CD4-positive, alpha-beta T cell treated with Interferon alpha-2 for 1 hour (primary cell): ENCODE measurements around the gene VWA7.
"Not testable (repeated sequence)": the region's sequence is repeated elsewhere in the genome, so short reads cannot be mapped to it uniquely, and the experiment has no call there.

Source experiments
- DNase-seq, 2 donors: peaks; one replicate each; pipeline ENCODE4 v3.0.0-alpha.2; 2020 to 2022

VWA7 gene

DNA sequence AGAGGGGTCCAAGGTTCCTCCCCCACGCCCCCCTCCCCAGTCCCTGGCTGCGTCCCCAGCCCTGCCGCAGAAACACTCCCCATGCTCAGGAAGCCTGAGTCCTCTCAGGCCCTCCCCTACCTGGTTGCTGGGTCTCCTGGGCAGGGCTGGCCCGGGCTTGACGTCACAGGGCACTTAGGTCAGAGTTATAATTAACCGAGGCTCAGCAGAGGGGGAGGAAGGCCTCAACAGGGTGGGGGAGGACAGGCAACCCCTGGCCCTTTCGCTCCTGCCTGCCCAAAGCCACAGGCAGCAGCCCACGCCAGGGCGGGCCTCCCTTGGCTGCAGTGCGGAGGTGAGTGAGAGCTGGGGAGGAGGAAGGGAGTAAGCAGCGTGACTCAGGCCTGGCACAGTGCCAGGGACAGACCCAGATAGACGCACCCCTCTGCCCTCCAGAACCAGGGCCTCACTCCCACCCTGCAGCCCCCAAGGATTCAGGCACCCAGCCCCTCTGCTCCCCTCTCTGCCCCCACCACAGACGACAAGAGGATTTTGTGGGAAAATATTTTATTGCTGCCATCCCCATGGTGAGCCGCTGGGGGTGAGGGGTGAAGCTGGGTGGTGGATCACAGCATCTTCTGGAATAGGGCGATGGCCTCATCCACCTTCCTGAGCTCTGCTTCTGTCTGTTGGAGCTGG, at the start of gene VWA7:
VWA7 (minus strand) TSS at position 340 of the 678 bp plus-strand sequence. CDS start 549 bp downstream, outside the sequence.
- DNase-seq, result peak; percentile 76 to 81

DNA sequence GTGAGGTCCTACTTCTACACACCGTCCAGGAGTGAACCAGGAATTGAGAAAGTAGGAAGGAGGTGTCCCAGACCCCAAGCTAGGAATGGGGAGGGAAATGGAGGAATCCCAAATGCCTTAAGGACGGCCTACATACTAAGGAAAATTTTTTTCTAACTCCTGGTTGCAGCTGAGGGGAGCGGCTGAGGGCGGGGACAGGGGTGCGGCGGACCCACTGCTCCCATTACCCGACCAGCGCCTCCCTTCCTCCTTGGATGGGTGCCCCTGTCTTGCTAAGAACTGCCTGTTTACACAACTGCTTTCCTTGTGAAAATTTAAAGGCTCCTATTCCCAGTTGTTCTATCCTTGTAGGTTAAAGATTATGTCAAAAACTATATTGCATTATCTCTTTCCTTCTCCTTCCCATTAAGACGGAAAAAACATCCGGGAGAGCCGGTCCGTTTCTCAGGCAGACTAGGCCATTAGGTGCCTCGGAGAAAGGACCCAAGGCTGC, 49.7 kb upstream of the VWA7 start:
- DNase-seq, result no peak

DNA sequence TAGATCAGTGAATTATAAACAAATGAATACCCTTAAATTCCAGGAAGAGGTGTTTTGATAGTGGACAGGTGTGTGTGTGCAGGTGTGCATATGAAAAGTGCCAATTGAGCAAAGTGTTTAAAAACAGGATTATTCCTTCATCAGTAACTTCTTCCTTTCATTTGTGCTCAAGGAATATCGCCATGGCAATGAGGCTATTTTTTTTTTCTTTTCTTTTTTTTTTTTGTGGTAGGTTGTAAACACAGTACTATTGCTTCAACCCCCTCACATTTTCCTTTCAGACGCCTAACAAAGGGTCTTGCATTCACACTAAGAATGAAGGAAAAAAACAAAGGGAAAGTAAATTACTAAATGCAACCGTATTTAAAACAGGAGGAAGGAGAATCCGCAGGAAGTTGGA, 48.4 kb upstream of the VWA7 start:
- no peak for DNase-seq

DNA sequence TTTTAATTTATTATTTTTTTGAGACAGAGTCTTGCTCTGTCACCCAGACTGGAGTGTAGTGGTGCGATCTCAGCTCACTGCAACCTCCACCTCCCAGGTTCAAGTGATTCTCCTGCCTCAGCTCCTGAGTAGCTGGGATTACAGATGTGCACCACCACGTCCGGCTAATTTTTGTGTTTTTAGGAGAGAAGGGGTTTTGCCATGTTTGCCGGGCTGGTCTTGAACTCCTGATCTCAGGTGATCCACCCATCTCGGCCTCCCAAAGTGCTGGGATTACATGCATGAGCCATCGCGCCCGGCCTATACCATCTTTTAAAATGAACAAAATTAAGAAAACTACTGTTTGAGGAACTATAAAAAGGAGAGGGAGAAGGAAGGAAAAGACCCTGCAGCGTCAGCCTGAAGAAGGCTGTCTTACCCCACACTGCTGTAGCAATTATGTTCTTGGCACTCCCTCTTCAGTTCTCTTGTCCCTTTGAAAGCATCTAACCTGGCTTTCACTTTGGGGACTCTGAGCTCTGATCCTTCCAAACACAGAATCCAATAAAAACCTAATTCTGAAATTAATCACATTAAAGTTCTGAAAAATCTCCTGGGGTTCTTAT, 46.6 kb upstream of the VWA7 start:
- not testable (repeated sequence) for DNase-seq

GRCh38 chr6:31822036-31822821, 45.1 kb upstream of the VWA7 start:
- peak; percentile 76 to 78 for DNase-seq

DNA sequence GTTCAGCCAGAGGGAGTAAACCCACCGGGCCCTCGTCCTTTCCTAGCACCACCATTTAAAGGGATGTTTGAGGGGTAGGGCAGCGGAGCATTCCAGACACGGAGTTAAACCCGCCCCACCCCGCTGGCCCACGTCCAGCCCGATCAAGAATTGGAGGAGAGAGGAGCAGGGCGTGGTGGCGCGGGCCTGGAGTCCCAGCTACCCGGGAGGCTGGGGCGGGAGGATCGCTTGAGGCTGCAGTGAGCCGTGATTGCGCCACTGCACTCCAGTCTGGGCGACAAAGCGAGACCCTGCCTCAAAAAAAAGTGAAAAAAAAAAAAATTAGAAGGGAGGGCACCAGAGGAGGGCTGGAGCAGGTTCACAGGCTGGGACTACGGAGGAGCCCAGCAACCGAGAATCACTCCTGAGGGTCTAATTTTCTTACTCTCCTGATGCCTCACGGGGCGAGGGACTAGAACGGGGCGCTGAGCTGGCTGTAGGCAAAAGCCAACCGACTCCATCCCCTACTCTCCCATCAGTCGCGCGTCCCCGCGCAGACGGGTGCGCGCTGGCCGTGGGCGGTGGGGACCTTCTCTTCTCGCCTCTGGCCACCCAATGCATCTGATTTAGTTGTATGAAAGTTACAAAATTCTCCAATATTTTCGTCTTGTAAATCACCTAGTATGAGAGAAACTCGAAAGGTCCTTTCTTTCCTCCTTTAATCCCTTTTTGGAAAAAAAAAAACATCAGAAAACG, 44.3 kb upstream of the VWA7 start:
- no peak for DNase-seq

GRCh38 chr6:31820399-31820798, 43.3 kb upstream of the VWA7 start:
- DNase-seq, result not testable (repeated sequence)

DNA sequence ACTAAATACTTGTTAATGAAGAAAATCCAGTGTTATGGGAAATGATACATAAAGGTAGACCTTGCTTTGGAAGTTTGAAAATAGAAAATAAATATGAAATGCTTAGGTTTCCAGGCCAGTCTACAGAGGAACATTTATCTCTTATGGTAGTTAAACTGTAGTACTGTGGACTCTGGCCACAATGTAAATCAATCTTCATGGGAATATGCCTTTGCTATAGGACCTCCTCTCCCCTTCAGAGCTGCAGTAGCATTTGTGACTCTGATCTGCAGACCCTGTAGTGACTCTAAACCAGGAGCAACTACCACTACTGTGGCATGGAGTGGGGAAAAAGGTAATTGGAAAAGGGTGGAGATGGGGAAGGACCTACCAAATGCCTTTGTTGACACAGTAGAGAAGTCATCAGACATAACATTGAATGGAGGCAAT, 42.8 kb upstream of the VWA7 start:
- no peak for DNase-seq

GRCh38 chr6:31817929-31818511, 40.9 kb upstream of the VWA7 start:
- peak in 1 of 2 donors; percentile 31 for DNase-seq

DNA sequence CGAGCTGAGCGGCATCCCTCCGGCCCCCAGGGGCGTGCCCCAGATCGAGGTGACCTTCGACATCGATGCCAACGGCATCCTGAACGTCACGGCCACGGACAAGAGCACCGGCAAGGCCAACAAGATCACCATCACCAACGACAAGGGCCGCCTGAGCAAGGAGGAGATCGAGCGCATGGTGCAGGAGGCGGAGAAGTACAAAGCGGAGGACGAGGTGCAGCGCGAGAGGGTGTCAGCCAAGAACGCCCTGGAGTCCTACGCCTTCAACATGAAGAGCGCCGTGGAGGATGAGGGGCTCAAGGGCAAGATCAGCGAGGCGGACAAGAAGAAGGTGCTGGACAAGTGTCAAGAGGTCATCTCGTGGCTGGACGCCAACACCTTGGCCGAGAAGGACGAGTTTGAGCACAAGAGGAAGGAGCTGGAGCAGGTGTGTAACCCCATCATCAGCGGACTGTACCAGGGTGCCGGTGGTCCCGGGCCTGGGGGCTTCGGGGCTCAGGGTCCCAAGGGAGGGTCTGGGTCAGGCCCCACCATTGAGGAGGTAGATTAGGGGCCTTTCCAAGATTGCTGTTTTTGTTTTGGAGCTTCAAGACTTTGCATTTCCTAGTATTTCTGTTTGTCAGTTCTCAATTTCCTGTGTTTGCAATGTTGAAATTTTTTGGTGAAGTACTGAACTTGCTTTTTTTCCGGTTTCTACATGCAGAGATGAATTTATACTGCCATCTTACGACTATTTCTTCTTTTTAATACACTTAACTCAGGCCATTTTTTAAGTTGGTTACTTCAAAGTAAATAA, 40.2 kb upstream of the VWA7 start:
- peak in 1 of 2 donors; percentile 63 for DNase-seq

GRCh38 chr6:31815025-31815838, 38.1 kb upstream of the VWA7 start, which contains the start of the genes HSPA1A and HSPA1L:
TSS of gene HSPA1A (plus strand) at chr6:31815543. CDS start at chr6:31815757, 214 bp downstream.
TSS of gene HSPA1L (minus strand) at chr6:31815283. CDS start at chr6:31811972, 3,311 bp downstream.
- peak; percentile 86 for DNase-seq

GRCh38 chr6:31814677-31815024, 37.5 kb upstream of the VWA7 start:
- peak; percentile 73 to 81 for DNase-seq

GRCh38 chr6:31813465-31813849, 36.3 kb upstream of the VWA7 start:
- no peak for DNase-seq

- DNase-seq, result no peak
These were observed 34.5 kb upstream of the VWA7 start for GRCh38 chr6:31811645-31812044.

DNA sequence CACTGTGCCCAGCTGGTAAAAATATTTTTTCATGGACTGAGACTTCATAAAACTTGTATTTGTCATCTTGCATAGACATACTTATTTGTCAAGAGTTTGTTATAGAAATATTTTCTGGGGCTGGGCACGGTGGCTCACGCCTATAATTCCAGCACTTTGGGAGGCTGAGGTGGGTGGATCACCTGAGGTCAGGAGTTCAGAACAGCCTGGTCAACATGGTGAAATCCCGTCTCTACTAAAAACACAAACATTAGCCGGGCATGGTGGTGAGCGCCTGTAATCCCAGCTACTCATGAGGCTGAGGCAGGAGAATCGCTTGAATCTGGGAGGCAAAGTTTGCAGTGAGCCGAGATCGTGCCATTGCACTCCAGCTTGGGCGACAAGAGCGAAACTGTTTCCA, 31.5 kb upstream of the VWA7 start:
- DNase-seq, result not testable (repeated sequence)

GRCh38 chr6:31806470-31807272, 29.5 kb upstream of the VWA7 start, which contains the start of gene LSM2:
TSS of gene LSM2 (minus strand) at chr6:31806966. CDS start at chr6:31806757, 209 bp downstream.
- peak; percentile 98 for DNase-seq

DNA sequence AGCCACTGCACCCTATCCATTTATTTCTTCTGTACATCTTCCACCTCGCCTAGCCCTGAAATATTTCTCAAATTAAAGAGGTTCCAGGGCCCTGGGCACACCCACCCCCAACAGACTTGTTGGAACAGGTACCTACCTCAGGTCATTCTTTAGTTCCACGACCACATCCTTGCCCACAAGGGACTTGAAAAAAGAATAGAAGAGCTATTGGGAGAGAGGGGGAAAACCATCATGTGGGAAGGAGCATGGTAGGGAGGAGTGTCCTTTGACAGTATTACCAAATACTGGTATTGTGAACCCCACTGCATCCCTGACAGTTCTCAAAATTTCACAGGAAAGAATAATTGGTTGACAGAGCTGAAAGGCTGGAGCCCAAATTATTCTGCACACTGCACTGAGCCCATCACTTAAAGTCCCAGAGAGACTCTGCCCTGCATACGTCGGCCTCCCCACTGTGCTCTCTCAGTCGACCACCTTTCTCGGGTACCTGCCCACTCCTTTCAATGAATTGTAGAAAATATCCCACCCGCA, 28.9 kb upstream of the VWA7 start:
- DNase-seq, result no peak

DNA sequence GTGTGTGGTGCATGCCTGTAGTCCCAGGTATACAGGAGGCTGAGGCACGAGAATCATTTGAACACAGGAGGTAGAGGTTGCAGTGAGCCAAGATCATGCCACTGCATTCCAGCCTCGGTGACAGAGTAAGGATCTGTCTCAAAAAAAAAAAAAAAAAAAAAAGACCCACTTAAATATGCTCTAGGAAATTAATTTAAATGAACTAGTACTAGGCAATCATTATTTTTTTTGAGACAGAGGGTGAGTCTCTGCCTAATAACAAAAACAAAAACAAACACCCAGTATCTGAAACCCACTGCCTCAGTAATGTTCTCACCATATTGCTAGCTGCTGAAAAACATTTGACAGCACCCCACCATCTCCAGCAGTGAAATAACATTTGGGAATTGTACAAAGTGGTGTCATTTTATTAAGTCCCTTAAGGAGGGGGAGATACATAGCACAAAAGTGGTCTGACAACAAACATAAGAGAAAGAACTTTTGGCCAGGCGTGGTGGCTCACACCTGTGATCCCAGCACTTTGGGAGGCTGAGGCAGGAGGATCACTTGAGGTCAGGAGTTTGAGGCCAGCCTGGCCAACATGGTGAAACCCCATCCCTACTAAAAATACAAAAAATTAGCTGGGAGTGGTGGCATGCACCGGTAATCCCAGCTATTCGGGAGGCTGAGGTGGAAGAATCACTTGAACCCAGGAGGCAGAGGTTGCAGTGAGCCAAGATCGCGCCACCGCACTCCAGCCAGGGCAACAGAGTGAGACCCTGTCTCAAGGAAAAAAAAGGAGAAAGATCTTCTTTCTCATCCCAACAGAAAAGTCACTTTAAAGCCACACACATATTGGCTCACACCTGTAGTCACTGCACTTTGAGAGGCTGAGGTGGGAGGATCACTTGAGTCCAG, 24.2 kb upstream of the VWA7 start:
- not testable (repeated sequence) for DNase-seq
